SK-N-SH (cell line): Measurements from ENCODE around the gene LRP11. TPM values are rescaled to one million over a fixed set of nuclear protein-coding genes. Genes with fewer than 3 reads are reported as not detected.

Experiments used
- CTCF ChIA-PET: fragments of 300-600, 350-600 bp; formaldehyde crosslinking; extraction: SDS; loops from one replicate; lab custom pipeline; 2021; lab: Yijun Ruan, JAX
- POLR2A ChIA-PET: fragments of 350-600 bp; sonication (Branson Sonifier 250); formaldehyde crosslinking; extraction: SDS; loops from one replicate; lab custom pipeline; 2020; ENCODE audit warnings: antibody characterized with exemption, inconsistent platforms; lab: Yijun Ruan, JAX
- DNase-seq: peaks from one replicate; pipeline ENCODE4 v3.0.0; 2012
- H2AFZ ChIP-seq: fragments of 200-600 bp; sonication (generic); 2 replicates; pipeline ENCODE4 v1.8.1; 2016; ENCODE audit warnings: antibody characterized with exemption, mild to moderate bottlenecking, low read depth
- H3F3A ChIP-seq: fragments of 200-600 bp; sonication (generic); replicated peaks from 2 replicates; pipeline ENCODE3; 2016; ENCODE audit warnings: antibody characterized with exemption, mild to moderate bottlenecking; ENCODE audit not compliant: insufficient read depth
- H3K27ac ChIP-seq, 2 experiments: fragments of 200-500 bp in 1 of 2; fragments of 200-600 bp in 1 of 2; sonication (Bioruptor generic) in 1 of 2; sonication (generic), shearing (Covaris generic) in 1 of 2; 2 replicates each; pipeline versions ENCODE4 v1.5.1 to v1.6.1; 2014 to 2016; ENCODE audit warnings: low read depth in 2 of 2, inconsistent platforms in 1 of 2, low read length in 1 of 2, mild to moderate bottlenecking in 1 of 2, mixed read lengths in 1 of 2
- H3K27me3 ChIP-seq: fragments of 200-600 bp; sonication (generic), shearing (Covaris generic); 2 replicates; pipeline ENCODE4 v1.6.1; 2016; ENCODE audit warnings: mixed run types; ENCODE audit not compliant: insufficient read depth
- H3K36me3 ChIP-seq, 2 experiments: fragments of 200-500 bp in 1 of 2; fragments of 200-600 bp in 1 of 2; sonication (Bioruptor generic) in 1 of 2; sonication (generic) in 1 of 2; replicated peaks in 1 of 2; 2 replicates each; pipeline versions ENCODE3 to v1.5.1; 2014 to 2016; ENCODE audit warnings: low read length in 1 of 2, mild to moderate bottlenecking in 1 of 2; ENCODE audit not compliant: insufficient read depth in 2 of 2, control insufficient read depth in 1 of 2
- H3K4me1 ChIP-seq, 2 experiments: fragments of 200-500 bp in 1 of 2; fragments of 200-600 bp in 1 of 2; sonication (Bioruptor generic) in 1 of 2; sonication (generic), shearing (Covaris generic) in 1 of 2; 2 replicates each; pipeline versions ENCODE4 v1.5.1 to v1.6.1; 2014 to 2016; ENCODE audit warnings: low read depth in 1 of 2, low read length in 1 of 2, mixed run types in 1 of 2; ENCODE audit not compliant: insufficient read depth in 2 of 2, control insufficient read depth in 1 of 2
- H3K4me2 ChIP-seq: fragments of 200-600 bp; sonication (generic), shearing (Covaris generic); 2 replicates; pipeline ENCODE4 v1.6.1; 2017; ENCODE audit warnings: mixed run types
- H3K4me3 ChIP-seq, 2 experiments: fragments of 200-500 bp in 1 of 2; fragments of 200-600 bp in 1 of 2; sonication (Bioruptor generic) in 1 of 2; sonication (generic), shearing (Covaris generic) in 1 of 2; 2 replicates each; pipeline versions ENCODE4 v1.5.1 to v1.8.1; 2014 to 2016; ENCODE audit warnings: low read depth in 2 of 2, inconsistent platforms in 1 of 2, low read length in 1 of 2, mild to moderate bottlenecking in 1 of 2, mixed read lengths in 1 of 2, moderate library complexity in 1 of 2
- H3K79me2 ChIP-seq: fragments of 200-600 bp; sonication (generic); 2 replicates; pipeline ENCODE4 v1.8.1; 2017; ENCODE audit warnings: mild to moderate bottlenecking; ENCODE audit not compliant: insufficient read depth
- H3K9ac ChIP-seq: fragments of 200-600 bp; sonication (generic); 2 replicates; pipeline ENCODE4 v1.6.1; 2017; ENCODE audit warnings: mixed run types
- H3K9me2 ChIP-seq: fragments of 200-600 bp; sonication (generic); 2 replicates; pipeline ENCODE4 v1.6.1; 2017; ENCODE audit warnings: mixed run types
- H3K9me3 ChIP-seq: fragments of 200-600 bp; sonication (generic); 2 replicates; pipeline ENCODE4 v1.6.1; 2017; ENCODE audit warnings: mixed run types, mild to moderate bottlenecking, moderate library complexity
- H4K20me1 ChIP-seq: fragments of 200-600 bp; sonication (generic); 2 replicates; pipeline ENCODE4 v1.6.1; 2017; ENCODE audit warnings: mild to moderate bottlenecking, mixed run types; ENCODE audit not compliant: insufficient read depth
- CHD2 ChIP-seq: fragments of 150-350 bp; IDR thresholded peaks from 2 replicates; pipeline ENCODE4 v1.6.1; 2018; ENCODE audit warnings: low read length; ENCODE audit not compliant: partially characterized antibody
- CTCF ChIP-seq: fragments of 200-600 bp; sonication (generic); IDR thresholded peaks from 2 replicates; pipeline ENCODE4 v1.6.1; 2017; ENCODE audit warnings: antibody characterized with exemption, mild to moderate bottlenecking, moderate library complexity
- ELF1 ChIP-seq: IDR thresholded peaks from 2 replicates; pipeline ENCODE4 v1.4.0; 2012
- EZH2phosphoT487 ChIP-seq: fragments of 200-600 bp; sonication (generic); IDR thresholded peaks from 2 replicates; pipeline ENCODE4 v1.6.1; 2017; ENCODE audit warnings: low read depth, mixed run types, mild to moderate bottlenecking, antibody characterized with exemption, moderate library complexity, borderline replicate concordance
- FOXM1 ChIP-seq: IDR thresholded peaks from 2 replicates; pipeline ENCODE4 v1.4.0; 2012; ENCODE audit warnings: low read depth, mild to moderate bottlenecking
- MEF2A ChIP-seq: IDR thresholded peaks from 2 replicates; pipeline ENCODE4 v1.4.0; 2012; ENCODE audit warnings: low read depth, borderline replicate concordance
- MXI1 ChIP-seq: IDR thresholded peaks from 2 replicates; pipeline ENCODE4 v1.6.1; 2012; ENCODE audit warnings: mild to moderate bottlenecking, low read depth, low read length, improper control_type of control experiment
- NFIC ChIP-seq: IDR thresholded peaks from 2 replicates; pipeline ENCODE4 v1.4.0; 2012; ENCODE audit warnings: borderline replicate concordance
- POLR2AphosphoS5 ChIP-seq: IDR thresholded peaks from 2 replicates; pipeline ENCODE4 v1.6.1; 2012; ENCODE audit warnings: low read depth, low read length
- RCOR1 ChIP-seq: fragments of 150-350 bp; IDR thresholded peaks from 2 replicates; pipeline ENCODE4 v1.6.1; 2017; ENCODE audit warnings: antibody characterized with exemption, low read length
- RFX5 ChIP-seq: IDR thresholded peaks from 2 replicates; pipeline ENCODE4 v1.6.1; 2012; ENCODE audit warnings: mild to moderate bottlenecking, improper control_type of control experiment, low read length
- RXRA ChIP-seq: IDR thresholded peaks from 2 replicates; pipeline ENCODE4 v1.4.0; 2012; ENCODE audit warnings: low read depth, mild to moderate bottlenecking, borderline replicate concordance
- SIN3A ChIP-seq: IDR thresholded peaks from 2 replicates; pipeline ENCODE4 v1.6.1; 2012; ENCODE audit warnings: low read depth, mild to moderate bottlenecking, low read length, moderate library complexity, borderline replicate concordance
- SMC3 ChIP-seq: IDR thresholded peaks from 2 replicates; pipeline ENCODE4 v1.6.1; 2012; ENCODE audit warnings: low read depth, low read length, improper control_type of control experiment
- TEAD4 ChIP-seq: IDR thresholded peaks from 2 replicates; pipeline ENCODE4 v1.4.0; 2012; ENCODE audit warnings: mild to moderate bottlenecking, borderline replicate concordance; ENCODE audit not compliant: insufficient read depth
- WGBS: methylation state at CpG from one replicate; pipeline ENCODE4 v1.1.6; 2017; ENCODE audit warnings: low lambda C conversion rate; 5-methylcytosine and 5-hydroxymethylcytosine counted together
- polyA plus RNA-seq, 3 experiments: library from polyadenylated mRNA; depleted of rRNA; stranded (reverse); fragments of >200 nt; gene quantifications; 2 replicates each; pipeline ENCODE4 v1.2.3, GENCODE V29; 2012
- TF ChIP-seq, protein P1 (sequence below): IDR thresholded peaks from 2 replicates; pipeline ENCODE4 v1.4.0; 2012; ENCODE audit warnings: low read depth, borderline replicate concordance
- TF ChIP-seq, protein P2 (sequence below): IDR thresholded peaks from 2 replicates; pipeline ENCODE4 v1.4.0; 2012; ENCODE audit warnings: low read depth
- TF ChIP-seq, protein P3 (sequence below): IDR thresholded peaks from 2 replicates; pipeline ENCODE4 v1.4.0; 2012; ENCODE audit warnings: low read depth, borderline replicate concordance

LRP11 gene
- polyA plus RNA-seq, 1 of the 3 experiments (the other 2 are of a cell fraction) = 25.0 TPM

DNA sequence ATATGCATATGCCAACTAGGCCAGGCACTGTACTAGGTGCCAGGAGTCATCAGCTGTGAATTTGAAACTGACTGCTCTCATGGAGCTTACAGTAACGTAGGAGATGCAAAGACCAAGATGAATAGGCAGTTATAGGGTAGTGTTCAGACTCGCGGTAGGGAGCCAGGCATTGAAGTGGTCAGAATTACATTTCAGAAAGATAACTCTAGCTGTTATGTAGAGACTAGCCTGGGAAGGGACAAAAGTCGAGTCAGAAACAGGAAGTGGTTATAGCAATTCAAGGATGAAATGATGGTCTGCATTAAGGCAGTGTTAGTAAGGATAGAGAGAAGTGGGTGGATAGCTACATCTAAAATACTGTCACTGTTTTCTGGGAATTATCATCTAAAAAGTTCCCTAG lies 58.0 kb downstream of the LRP11 start:
- Histone ChIP-seq H3K27ac (no peak overlapping the region), H3F3A (peaks cover 9% of the 10 kb centered on the region), H3K4me1 (no peaks in the 10 kb centered on the region), H4K20me1 (no peaks in the 10 kb centered on the region), H3K9me2 (no peaks in the 10 kb centered on the region), H3K27me3 (no peaks in the 10 kb centered on the region), H3K9me3 (no peaks in the 10 kb centered on the region), H3K9ac (no peak overlapping the region), H3K79me2 (no peaks in the 10 kb centered on the region), H3K36me3 (peaks cover 6 to 16% of the 10 kb centered on the region in 2 experiments), H2AFZ (no peak overlapping the region), H3K4me2 (no peak overlapping the region), H3K4me3 (no peak overlapping the region)
- no peak for DNase-seq
- no peak for TF ChIP-seq FOXM1
- TF ChIP-seq, protein P1, sequence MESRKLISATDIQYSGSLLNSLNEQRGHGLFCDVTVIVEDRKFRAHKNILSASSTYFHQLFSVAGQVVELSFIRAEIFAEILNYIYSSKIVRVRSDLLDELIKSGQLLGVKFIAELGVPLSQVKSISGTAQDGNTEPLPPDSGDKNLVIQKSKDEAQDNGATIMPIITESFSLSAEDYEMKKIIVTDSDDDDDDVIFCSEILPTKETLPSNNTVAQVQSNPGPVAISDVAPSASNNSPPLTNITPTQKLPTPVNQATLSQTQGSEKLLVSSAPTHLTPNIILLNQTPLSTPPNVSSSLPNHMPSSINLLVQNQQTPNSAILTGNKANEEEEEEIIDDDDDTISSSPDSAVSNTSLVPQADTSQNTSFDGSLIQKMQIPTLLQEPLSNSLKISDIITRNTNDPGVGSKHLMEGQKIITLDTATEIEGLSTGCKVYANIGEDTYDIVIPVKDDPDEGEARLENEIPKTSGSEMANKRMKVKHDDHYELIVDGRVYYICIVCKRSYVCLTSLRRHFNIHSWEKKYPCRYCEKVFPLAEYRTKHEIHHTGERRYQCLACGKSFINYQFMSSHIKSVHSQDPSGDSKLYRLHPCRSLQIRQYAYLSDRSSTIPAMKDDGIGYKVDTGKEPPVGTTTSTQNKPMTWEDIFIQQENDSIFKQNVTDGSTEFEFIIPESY = no peak
- no peak for TF ChIP-seq SMC3
- no peak for TF ChIP-seq CTCF
- TF ChIP-seq MXI1 = no peak
- TF ChIP-seq TEAD4 = no peak
- TF ChIP-seq POLR2AphosphoS5 = no peak
- TF ChIP-seq RXRA = no peak
- no peak for TF ChIP-seq MEF2A
- no peak for TF ChIP-seq SIN3A
- TF ChIP-seq ELF1 = no peak
- TF ChIP-seq CHD2 = no peak
- POLR2A ChIA-PET = interaction anchor here (1.2 kb wide), 1 partner anchor 8 kb away, joined by 3 read pairs; no protein-coding TSS in a partner anchor
- CTCF ChIA-PET = interaction anchor here (0.5 to 1.0 kb wide), 2 partner anchors 9 to 800 kb away, joined by 3 read pairs; no protein-coding TSS in a partner anchor
- WGBS = 84% methylated on average over 4 of the region's 4 CpGs

DNA sequence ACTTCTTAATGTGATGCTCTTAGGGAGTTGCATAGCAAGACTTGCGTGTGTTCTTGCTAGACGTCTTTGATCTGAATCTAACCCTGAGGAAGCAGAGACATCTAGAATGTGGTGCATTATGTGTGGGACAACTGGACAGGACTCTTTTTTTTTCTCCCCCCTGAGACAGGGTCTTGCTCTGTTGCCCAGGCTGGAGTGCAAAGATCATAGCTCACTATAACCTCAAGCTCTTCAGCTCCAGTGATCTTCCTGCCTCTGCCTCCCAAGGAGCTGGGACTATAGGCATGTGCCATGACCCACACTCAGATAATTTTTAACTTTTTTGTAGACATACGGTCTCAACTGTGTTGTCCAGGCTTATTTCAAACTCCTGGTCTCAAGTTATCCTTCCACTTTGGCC lies 80.6 kb downstream of the LRP11 start:
- Histone ChIP-seq H3K9me3 (no peaks in the 10 kb centered on the region), H3K79me2 (peaks cover 19% of the 10 kb centered on the region), H2AFZ (no peak overlapping the region), H3K27me3 (no peaks in the 10 kb centered on the region), H3K9me2 (no peaks in the 10 kb centered on the region), H3K9ac (no peak overlapping the region), H3K4me1 (no peaks in the 10 kb centered on the region), H4K20me1 (no peaks in the 10 kb centered on the region), H3K4me3 (no peak overlapping the region), H3K4me2 (no peak overlapping the region), H3K36me3 (peaks cover 3 to 21% of the 10 kb centered on the region in 2 experiments), H3K27ac (no peak overlapping the region), H3F3A (peaks cover 5% of the 10 kb centered on the region)
- 100% methylated on average over 3 of the region's 3 CpGs for WGBS
- POLR2A ChIA-PET = no interaction called here
- CTCF ChIA-PET = no interaction called here
- DNase-seq = no peak
- TF ChIP-seq, protein P2, sequence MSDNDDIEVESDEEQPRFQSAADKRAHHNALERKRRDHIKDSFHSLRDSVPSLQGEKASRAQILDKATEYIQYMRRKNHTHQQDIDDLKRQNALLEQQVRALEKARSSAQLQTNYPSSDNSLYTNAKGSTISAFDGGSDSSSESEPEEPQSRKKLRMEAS = no peak
- no peak for TF ChIP-seq POLR2AphosphoS5
- TF ChIP-seq, protein P1 = no peak
- TF ChIP-seq MEF2A = no peak
- no peak for TF ChIP-seq NFIC
- TF ChIP-seq, protein P3, sequence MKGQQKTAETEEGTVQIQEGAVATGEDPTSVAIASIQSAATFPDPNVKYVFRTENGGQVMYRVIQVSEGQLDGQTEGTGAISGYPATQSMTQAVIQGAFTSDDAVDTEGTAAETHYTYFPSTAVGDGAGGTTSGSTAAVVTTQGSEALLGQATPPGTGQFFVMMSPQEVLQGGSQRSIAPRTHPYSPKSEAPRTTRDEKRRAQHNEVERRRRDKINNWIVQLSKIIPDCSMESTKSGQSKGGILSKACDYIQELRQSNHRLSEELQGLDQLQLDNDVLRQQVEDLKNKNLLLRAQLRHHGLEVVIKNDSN = no peak
- no peak for TF ChIP-seq ELF1
- no peak for TF ChIP-seq RCOR1
- TF ChIP-seq CHD2 = no peak
- TF ChIP-seq EZH2phosphoT487 = no peak
- no peak for TF ChIP-seq RXRA
- TF ChIP-seq SIN3A = no peak
- TF ChIP-seq RFX5 = no peak
